ENCODE data around the gene CRIM1.

GRCh38 chr2:36478999-36479398 is 123.4 kb downstream of the CRIM1 start:
- TF ChIP-seq POLR2A (IDR thresholded peaks at IDR 0.05) (no peak), CTCF (IDR thresholded peaks at IDR 0.05) (no peak)
